HG03521 (cell line): ENCODE measurements around the gene TEPSIN.

Experiments used
- ATAC-seq: cut with Tn5 transposase; IDR thresholded peaks from one replicate; pipeline ENCODE4 v1.9.1; 2021; ENCODE audit warnings: mild to moderate bottlenecking, moderate library complexity; ENCODE audit not compliant: unreplicated experiment

TEPSIN gene

DNA sequence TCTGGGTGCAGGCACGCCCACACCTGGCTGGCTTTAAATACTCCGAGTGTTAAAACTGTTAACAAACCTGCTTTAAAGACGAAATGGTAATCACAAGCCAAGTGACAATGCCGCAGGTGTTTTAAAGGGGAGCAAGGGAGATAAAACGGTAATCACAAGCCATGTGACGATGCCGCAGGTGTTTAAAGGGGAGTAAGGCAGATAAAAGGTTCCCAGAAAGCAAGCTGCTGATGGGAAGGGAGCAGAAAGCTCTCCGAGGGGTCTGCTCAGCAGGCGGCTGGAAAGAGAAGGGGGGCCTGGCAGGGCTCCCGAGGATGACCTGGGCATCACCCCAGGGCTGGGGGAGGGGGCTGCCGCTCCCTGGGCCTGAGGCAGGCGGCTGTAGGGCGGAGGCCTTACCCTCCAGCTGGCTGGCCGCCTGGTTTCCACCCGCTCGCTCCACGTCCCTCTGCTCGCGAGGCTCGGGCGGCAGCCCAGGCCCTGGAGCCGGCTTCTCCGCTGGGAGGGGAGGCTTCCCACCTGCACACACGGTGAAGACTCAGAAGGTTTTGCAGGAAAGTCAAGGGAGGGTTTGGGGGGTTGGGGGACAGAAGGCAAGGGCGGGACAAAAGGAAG lies 12.3 kb upstream of the TEPSIN start:
- ATAC-seq, result no peak

DNA sequence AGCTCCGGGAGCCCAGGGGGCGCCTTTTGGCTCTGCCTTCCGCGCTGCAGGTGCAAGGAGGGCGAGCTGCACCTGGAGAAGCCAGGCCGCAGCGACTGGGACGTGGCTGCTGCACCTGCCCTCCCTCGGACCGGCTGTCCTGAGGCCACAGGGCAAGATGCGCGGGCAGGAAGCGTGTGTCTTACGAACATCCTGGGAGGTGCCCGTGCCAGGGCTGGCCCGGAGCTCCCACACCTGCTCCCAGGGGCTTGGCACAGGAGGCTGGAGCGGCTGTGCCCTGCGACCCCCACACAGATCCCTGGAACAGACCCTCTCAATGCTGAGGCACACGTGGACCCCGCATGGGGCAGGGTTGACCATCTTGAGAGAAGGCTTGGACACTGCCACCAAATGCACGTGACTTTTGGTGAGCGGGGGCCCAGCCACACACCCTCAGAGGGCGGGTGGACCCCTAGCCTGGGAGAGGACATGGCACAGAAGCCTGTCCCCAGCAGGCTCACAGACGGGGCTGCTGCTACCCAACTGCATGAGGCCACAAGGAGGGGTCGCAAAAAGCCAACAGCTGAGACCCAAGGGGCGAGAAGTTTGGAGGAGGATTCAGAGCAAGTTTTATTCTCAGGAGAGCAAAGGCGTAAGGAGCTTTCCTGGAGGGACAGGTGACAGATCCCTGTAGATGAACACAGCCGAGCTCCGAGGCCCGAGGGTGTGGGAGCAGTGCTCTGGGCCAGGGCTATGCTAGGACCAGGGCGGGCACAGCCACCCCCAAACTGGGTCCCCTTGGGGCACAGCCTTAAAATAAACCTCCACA lies 11.6 kb upstream of the TEPSIN start:
- no peak for ATAC-seq

DNA sequence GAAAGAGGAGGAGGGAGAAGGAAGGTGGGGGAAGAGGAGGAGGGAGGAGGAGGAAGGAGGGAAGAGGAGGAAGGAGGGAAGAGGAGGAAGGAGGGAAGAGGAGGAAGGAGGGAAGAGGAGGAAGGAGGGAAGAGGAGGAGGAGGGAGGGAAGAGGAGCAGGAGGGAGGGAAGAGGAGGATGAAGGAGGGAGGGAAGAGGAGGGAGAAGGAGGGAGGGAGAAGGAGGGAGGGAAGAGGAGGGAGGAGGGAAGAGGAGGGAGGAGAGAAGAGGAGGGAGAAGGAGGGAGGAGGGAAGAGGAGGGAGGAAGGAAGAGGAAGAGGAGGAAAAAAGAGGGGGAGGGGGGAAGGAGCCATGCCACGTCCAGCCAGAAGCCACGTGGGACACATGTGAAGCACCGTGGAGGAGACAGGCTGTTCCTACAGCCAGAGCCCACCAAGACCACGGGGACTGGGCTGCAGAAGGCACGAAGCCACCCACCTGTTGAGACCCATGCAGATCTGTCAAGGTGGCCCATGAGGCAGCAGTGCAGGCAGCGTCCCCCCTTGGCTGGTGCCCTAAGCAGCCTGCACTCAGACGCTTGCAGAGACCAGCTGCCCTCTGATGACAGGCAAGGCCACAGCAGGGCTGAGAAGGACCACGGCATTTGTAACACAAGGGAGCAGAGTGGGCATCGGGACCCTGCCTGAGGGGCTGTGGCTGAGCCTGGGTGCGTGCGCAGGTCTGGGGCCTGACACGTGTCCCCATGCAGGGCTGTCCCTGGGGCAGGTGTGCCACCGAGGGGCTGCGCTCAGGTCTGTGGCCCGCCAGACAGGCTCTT lies 10.6 kb upstream of the TEPSIN start:
- ATAC-seq, result no peak

DNA sequence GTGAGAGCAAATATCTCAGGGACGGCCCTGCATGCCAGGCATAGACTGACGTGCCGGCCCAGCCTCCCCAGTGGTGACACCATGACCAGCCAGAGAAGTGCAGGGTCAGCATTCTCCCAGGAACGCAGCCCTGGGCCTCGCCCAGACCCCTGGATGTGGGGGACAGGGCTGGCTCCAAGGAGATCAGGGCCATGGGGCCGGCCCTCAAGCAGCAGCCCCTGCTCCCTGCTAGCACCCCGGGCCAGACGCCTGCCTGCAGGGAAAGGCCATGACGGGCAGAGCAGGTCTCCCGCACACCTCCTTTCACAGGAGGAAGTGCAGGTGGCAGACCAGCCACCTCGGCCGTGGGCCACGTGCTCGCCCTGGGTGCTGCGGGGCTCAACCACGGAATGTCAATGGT lies 9.8 kb upstream of the TEPSIN start:
- no peak for ATAC-seq

DNA sequence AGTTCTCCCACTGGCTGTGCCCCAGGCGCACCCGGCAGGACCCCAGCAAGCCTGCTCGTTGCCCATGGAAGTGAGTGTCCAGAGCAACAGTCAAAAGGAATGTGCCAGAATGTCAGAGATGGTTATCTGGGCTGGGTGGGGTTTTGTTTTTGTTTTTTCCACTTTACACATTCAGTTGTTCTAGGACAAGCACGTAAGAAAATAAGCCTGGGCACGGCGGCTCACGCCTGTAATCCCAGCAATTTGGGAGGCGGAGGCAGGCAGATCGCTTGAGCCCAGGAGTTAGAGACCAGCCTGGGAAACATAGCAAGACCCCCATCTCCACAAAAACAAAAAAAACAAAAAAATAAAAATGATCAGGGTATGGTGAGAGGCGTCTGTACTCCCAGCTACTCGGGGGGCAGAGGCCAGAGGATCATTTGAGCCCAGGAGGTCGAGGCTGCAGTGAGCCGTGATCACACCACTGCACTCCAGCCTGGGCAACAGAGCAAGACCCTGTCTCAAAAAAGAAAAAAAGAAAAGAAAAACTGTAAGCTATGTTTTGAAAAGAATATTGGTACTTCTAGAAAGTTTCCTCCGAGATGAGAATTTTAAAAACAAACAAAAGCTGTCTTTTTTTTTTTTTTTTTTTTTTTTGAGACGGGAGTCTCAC lies 8.6 kb upstream of the TEPSIN start:
- ATAC-seq, result no peak

DNA sequence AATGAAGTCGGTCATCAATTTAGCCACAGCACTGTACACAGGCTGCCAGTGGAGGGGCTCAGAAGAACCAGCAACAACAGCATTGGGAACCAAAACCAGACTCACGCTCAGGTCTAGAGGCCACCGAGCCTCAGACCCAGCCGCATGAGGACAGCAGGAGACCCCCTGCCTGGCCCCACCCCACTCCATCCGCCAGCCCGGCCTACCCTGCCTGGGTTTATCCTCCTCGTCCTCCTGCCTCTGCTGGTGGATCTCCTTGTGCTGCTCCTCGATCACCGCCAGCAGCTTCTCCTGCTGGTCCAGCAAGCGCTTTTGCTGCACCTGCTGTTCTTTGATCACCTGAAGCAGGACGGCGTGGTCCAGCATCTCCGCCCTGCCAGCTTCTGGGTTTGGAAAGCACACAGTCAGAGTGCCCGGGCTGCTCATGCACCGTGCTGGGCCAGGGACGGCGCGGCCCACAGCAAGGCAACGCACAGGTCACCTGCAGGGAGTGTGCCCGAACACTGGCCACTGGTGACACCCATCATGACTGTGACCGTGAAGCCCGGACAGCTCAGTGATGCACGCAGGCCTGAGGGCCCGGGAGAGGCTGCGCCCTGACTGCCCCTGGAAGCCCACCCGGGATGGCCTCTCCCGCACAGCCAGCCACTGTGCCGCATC lies 8.0 kb upstream of the TEPSIN start:
- no peak for ATAC-seq

DNA sequence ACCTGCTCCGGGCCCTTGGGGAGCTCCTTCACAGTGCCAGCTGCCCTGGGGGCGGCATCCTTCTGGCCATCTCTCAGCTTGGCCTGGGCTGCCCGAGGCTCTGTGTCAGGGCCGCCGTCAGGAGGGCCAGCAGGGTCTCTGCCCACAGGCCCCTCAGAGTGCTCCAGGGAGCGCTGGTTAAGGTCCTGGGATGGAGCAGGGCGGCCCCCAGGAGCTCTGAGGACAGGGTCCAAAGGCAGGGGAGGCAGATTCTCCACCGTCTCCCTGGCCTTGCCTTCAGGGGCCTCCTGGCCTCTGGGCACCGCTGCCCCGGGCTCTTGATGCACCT lies 7.5 kb upstream of the TEPSIN start:
- ATAC-seq, result no peak

DNA sequence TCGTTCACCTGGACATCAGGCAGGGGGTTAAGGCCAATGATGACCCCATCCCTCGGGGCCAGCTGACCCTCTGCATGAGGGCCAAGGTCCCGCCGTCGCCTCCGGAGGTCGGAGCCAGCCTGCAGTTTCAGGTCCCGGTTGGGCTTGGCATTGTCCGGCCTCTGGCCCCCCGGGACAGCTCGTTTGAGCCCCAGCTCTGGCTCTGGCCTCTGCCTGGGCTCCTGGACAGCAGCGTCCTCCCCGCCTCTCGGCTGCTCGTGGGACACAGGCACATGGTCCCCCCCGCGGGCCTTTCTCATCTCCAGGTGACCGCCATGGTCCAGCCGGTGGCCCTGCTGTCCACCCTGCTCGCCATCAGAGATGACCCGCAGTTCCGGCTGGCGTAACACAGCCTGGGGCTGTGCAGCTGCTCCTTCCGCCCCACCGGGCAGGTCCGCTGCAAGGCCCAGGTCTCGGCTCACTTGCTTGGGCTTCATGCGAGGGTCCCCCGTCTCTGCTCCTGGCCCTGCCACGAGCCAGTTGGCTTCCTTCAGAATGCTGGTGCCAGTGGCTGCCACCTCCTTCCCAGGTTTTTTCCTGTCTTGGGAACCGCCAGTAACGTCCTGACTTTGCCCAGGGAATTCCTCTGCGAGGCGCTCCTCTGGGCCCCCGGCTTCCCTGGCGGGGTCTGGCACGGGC lies 6.9 kb upstream of the TEPSIN start:
- no peak for ATAC-seq

DNA sequence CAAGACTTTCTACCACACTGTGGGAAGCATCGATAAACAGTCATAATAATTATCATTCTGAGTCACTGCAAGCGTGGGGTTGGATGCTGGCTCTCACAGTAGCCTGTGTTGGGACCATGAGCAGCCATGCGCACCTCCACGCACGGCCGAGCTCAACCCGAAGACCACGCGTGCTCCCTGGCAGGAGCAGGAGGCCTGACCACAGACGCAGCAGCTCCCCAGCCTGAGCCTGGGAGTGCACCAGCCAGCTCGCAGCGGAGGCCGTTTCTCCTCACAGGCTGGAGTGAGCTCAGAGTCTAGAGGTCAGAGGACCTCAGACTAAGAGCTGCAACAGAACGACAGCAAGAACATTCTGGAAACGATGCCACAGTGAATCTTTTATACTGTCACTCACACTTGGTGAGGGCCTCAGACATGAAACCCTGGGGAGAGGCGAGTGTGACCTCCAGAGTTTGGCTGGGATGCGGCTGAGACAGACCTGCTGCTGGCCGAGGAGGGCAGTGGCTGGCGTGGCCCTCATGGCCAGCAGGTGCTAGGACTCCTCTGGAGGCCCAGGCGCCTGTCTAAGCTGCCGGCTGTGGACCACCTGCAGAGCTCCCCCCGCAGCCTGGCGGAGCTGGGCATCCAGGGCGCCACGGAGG lies 6.3 kb upstream of the TEPSIN start:
- ATAC-seq, result no peak

DNA sequence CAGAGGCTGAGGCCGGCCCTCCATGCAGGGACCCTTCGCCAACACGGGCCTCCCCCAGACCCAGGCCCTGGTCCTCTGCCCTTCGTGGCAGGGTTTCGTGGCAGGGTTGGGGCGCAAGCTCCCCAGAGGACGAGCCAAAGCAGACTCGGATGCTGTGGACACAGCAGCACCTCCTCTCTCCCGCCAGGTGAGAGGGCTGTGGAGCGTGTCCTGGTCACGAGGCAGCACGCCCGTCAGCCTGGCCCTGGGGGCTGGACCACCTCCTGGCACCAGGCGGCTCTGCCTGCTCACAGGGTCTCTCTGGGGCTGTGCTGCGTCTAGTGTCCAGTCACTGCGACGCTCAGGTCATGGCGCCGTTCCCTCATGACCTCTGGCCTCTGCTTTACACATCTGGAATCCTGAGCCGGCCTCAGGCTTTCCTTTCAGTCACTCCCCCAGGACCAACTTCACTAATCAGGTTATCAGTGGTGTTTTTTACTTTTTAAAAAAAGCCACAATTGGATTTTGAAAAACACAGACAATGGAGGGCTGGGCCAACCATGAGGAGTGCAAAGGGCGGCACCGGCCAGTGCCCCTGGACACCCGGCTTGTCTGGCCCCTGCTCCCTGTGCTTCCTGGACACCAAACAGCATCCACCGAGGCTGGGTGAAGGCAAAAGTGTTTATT lies 5.6 kb upstream of the TEPSIN start:
- no peak for ATAC-seq

DNA sequence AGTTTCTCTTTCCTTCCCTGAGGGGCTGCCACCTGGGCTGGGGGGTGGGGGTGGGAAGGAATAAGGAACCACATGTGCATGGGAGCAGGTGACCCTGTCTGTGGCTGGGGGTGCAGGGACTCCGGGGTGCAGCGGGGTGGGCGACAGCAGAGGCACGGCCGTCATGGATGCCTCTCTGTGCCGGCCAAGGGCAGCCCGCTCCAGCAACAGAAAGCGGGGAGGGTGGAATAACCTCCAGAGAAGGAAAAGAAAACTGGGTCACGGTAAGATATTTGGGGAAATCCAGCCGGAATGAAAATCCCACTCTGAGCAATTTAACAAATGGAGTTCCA lies 4.4 kb upstream of the TEPSIN start:
- ATAC-seq, result no peak

DNA sequence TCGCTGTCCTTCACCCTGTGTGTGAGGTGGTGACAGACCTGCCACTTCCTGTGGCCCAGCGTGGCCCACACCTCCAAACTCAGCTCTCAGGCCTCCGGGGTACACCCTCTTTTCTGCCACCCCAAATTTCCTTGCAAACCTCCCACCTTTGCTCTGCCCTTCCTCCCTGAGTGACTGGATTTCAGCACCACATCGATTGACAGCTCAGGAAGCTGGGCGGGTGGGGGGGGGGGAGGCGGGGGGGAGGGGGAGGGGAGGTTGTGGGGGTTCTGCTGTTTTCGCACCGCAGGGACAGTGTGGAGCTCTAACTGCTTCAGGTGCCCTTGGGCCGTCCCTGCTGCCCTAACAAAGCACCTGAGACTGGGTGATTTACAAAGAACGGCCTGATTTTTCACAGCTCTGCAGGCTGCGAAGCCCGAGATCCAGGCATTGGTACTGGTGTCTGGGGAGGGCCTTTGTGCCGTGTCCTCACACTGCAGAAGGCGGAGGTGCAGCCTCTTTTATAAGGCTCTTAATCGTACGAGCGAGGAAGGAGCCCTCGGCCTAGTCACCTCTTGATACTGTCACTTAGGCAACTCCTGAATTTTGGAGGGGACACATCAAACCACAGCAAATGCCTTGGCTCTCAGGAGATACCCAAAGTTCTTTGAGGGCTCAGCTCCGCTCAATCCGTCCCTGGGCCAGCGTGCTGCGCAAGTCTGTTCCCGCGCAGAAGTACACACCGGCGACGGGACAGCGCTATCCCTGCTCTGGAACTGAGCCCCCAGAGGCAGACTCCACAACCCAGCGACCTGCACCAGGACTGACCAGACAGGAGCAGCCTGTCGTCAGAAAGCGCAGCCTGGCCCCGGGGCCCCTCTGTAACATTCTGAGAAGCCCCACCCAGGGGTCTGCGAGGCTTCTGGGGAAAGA lies 3.8 kb upstream of the TEPSIN start:
- ATAC-seq, result no peak

DNA sequence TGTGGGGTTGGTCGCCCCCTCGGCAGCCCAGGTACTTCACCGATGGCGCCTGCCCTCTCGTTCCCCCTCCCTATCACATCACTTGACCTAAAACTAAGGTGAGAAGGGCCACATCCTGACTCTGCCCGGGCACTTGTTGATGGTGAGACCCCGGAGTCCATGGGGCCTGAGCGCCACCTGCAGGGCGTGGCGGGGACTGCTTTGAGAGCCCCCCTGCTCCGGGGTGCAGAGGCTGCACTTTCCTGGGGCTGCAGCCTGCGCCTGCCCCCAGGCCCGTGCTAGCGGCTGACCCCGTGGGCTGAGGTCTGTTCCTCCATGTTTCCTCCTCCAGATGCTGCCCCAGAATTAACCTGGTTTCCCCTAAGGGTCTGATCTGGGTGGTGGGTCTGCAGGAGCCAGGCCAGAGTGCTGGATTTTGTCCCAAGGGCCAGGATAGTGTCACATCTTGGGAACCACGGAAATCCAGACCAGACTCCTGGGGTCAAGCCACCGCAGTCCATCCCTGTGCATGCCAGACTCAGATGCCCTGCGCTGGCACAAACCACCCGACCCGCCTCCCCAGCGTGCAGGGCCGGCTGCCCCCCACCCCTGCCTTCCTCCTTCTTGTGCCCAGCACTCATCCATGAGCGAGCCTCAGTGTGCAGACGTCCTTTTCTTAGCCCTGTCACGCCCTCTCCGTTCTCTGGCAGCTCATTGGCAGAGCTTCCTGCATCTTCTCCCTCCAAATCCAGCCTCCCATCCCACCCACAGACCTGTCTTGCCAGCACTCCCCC lies 3.0 kb upstream of the TEPSIN start:
- no peak for ATAC-seq

DNA sequence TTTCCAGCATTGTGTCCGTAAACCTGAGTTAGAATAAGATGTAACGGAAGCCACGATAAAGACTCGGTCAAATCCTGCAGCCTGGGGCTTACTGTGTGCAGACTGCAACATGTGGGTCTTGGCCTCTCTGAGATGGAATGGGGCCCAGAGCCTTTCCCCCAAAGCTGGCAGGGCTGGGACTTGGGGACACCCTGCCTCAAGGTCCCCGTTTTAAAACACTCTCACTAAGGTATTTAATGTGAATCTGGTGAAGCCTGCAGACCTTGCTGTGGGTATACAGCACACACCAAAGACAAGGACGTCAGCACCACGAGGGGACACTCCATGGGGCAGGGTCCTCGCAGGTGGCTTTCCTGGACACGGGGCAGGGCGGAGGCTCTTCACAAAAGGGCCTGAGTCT lies 2.3 kb upstream of the TEPSIN start:
- no peak for ATAC-seq

DNA sequence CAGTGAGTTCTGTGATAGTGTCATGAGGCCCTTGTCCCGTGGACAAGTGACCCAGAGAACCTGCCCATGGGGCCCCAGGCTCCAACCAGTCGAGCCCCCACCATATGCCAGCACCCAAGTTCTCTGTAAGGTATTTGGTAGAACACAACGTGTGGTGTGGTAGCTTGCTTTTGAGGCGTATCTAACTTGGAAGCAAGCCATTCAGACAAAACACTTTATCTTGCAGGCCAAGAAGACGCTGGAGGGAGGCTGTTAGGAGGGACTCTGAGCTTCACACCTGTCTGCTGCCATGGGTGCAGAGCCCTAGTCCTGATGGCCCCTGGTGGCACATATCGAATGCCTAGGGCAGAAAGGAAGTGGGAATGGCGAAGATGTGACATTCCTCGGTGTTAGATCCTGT lies 1.9 kb upstream of the TEPSIN start:
- ATAC-seq, result no peak

DNA sequence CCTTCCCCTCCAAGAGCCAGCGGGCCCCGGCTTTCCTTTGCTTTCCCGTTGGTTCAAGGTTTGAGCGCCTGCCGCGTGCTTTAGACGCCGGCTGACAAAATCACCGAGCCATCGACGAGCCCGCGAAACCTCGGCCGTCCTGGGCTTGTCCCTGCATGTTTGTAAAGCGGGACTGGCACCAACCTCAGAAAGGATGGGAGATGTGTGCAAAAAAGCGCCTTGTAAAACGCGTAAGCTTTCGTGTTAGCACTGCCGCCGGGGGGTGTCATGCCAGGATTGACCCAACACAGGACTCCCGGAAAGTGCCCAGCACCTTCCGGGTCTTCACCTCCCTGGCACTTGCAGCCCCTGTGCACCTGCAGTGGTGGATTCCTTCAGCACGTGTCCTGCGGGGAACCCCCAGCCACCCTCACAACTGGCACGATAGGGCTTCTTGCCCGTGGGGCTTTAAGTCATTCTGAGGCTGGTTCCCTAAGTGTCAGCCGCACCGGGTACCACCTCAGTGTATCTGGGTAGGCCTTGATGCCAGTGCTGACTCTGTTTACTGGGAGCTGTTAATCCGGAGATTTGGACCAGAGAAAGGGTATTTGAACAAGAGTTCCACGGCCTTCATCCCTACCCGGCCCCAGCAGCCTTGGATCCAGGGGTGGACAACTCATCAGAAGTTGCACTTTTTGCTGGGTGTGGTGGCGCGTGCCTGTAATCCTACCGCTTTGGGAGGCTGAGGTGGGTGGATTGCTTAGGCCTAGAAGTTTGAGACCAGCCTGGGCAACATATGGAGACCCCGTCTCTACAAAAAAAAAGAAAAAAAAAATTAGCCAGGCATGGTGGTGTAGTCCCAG lies 1.1 kb upstream of the TEPSIN start:
- no peak for ATAC-seq

DNA sequence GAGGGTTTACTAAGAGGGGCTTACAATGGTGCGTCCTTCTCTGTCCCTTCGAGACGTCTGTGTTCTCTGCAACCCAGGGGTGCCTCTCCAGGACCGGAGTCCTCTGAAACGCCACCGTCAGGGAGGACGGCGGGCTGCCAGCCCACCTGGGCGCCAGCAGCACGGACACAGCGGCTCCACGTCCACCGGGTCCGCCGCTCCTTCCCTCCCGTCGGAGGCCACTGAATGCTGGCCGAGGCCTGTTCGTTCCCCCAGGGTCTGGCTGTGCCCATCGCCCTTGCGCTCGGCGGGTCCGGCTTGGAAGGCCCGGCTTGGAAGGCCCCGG lies 403 bp downstream of the TEPSIN start:
- no peak for ATAC-seq
